Superior temporal gyrus (tissue), 1 donor: ENCODE measurements around the gene ACOXL.

ENCODE experiments used
- DNase-seq: peaks from one replicate; pipeline ENCODE4 v3.0.0-alpha.2; 2016; ENCODE audit errors: extremely low spot score

Gene ACOXL

GRCh38 chr2:110718990-110719389 lies 13.4 kb upstream of the ACOXL start:
- no peak for DNase-seq

- DNase-seq: no peak
Observed at GRCh38 chr2:110720547-110720946, 11.8 kb upstream of the ACOXL start.

GRCh38 chr2:110724820-110725219 lies 7.6 kb upstream of the ACOXL start:
- DNase-seq: no peak

- no peak for DNase-seq
Observed at GRCh38 chr2:110725370-110725769, 7.0 kb upstream of the ACOXL start.

- DNase-seq: no peak
Observed at GRCh38 chr2:110725859-110726258, 6.5 kb upstream of the ACOXL start.

- no peak for DNase-seq
Observed at GRCh38 chr2:110726285-110726684, 6.1 kb upstream of the ACOXL start.

GRCh38 chr2:110727923-110728322 lies 4.5 kb upstream of the ACOXL start:
- DNase-seq: no peak

GRCh38 chr2:110729106-110729505 lies 3.3 kb upstream of the ACOXL start:
- no peak for DNase-seq

- DNase-seq: no peak
Observed at GRCh38 chr2:110731064-110731463, 1.3 kb upstream of the ACOXL start.

- DNase-seq: no peak
Observed at GRCh38 chr2:110735366-110735765, 3.0 kb downstream of the ACOXL start.

GRCh38 chr2:110737783-110738182 lies 5.4 kb downstream of the ACOXL start:
- DNase-seq: no peak

- DNase-seq: no peak
Observed at GRCh38 chr2:110740747-110741349, 8.5 kb downstream of the ACOXL start.

- DNase-seq: no peak
Observed at GRCh38 chr2:110741491-110741980, 9.2 kb downstream of the ACOXL start.

- DNase-seq: no peak
Observed at GRCh38 chr2:110742412-110742811, 10.0 kb downstream of the ACOXL start.

GRCh38 chr2:110743600-110743999 lies 11.2 kb downstream of the ACOXL start:
- DNase-seq: no peak

GRCh38 chr2:110744429-110744828 lies 12.1 kb downstream of the ACOXL start:
- no peak for DNase-seq

GRCh38 chr2:110745048-110745447 lies 12.7 kb downstream of the ACOXL start:
- DNase-seq: no peak

GRCh38 chr2:110746586-110747521 lies 14.5 kb downstream of the ACOXL start:
- DNase-seq: no peak

GRCh38 chr2:110747522-110748488 lies 15.4 kb downstream of the ACOXL start:
- DNase-seq: no peak

- DNase-seq: no peak
Observed at GRCh38 chr2:110748489-110748867, 16.1 kb downstream of the ACOXL start.

- no peak for DNase-seq
Observed at GRCh38 chr2:110751642-110752041, 19.3 kb downstream of the ACOXL start.

- DNase-seq: no peak
Observed at GRCh38 chr2:110752871-110753270, 20.5 kb downstream of the ACOXL start.
